Epidermal melanocyte (primary cell): ENCODE measurements around the gene KRTAP5-3.

Experiments used
- DNase-seq: peaks from one replicate; pipeline ENCODE4 v3.0.0; 2011; ENCODE audit warnings: low spot score; ENCODE audit not compliant: insufficient read length

Gene KRTAP5-3

GRCh38 chr11:1643146-1643690 is 35.0 kb upstream of the KRTAP5-3 start:
- no peak for DNase-seq

- no peak for DNase-seq
Measured at GRCh38 chr11:1642288-1643145, 34.3 kb upstream of the KRTAP5-3 start.

- no peak for DNase-seq
Measured at GRCh38 chr11:1641096-1641495, 32.8 kb upstream of the KRTAP5-3 start.

- DNase-seq: peak; percentile 59
Measured at GRCh38 chr11:1640076-1640946, 32.0 kb upstream of the KRTAP5-3 start.

GRCh38 chr11:1639666-1640065 is 31.4 kb upstream of the KRTAP5-3 start:
- DNase-seq: no peak

- no peak for DNase-seq
Measured at GRCh38 chr11:1639102-1639620, 30.9 kb upstream of the KRTAP5-3 start.

GRCh38 chr11:1638344-1638743 is 30.1 kb upstream of the KRTAP5-3 start:
- DNase-seq: no peak

- DNase-seq: no peak
Measured at GRCh38 chr11:1637628-1638027, 29.4 kb upstream of the KRTAP5-3 start.

- DNase-seq: no peak
Measured at GRCh38 chr11:1636291-1636950, 28.2 kb upstream of the KRTAP5-3 start.

- no peak for DNase-seq
Measured at GRCh38 chr11:1633864-1634263, 25.6 kb upstream of the KRTAP5-3 start.

- no peak for DNase-seq
Measured at GRCh38 chr11:1632053-1632714, 23.9 kb upstream of the KRTAP5-3 start.

GRCh38 chr11:1631066-1631568 is 22.9 kb upstream of the KRTAP5-3 start:
- no peak for DNase-seq

- no peak for DNase-seq
Measured at GRCh38 chr11:1630271-1630670, 22.0 kb upstream of the KRTAP5-3 start.

GRCh38 chr11:1629326-1630185 is 21.3 kb upstream of the KRTAP5-3 start, which contains the start of gene KRTAP5-5:
KRTAP5-5 (plus strand) TSS chr11:1629775; CDS start chr11:1629841, 66 bp downstream.
- no peak for DNase-seq

- peak; percentile 61 for DNase-seq
Measured at GRCh38 chr11:1628506-1629325, 20.5 kb upstream of the KRTAP5-3 start.

- no peak for DNase-seq
Measured at GRCh38 chr11:1625541-1625940, 17.3 kb upstream of the KRTAP5-3 start.

GRCh38 chr11:1624621-1625020 is 16.4 kb upstream of the KRTAP5-3 start:
- DNase-seq: no peak

- no peak for DNase-seq
Measured at GRCh38 chr11:1623716-1624115, 15.5 kb upstream of the KRTAP5-3 start.

- DNase-seq: no peak
Measured at GRCh38 chr11:1622086-1622485, 13.8 kb upstream of the KRTAP5-3 start, which contains the start of gene KRTAP5-4. KRTAP5-4 (minus strand) TSS chr11:1622138; CDS start chr11:1622093, 45 bp downstream.
